Cerebellar nuclear complex (tissue), 1 donor: ENCODE results near the gene CPSF3.
"Not testable (repeated sequence)": the region's sequence is repeated elsewhere in the genome, so short reads cannot be mapped to it uniquely, and the experiment has no call there.

Source experiments
- DNase-seq, 2 experiments: peaks; one replicate each; lab custom pipeline; 2025; lab: John Stamatoyannopoulos, UW

Gene CPSF3

DNA sequence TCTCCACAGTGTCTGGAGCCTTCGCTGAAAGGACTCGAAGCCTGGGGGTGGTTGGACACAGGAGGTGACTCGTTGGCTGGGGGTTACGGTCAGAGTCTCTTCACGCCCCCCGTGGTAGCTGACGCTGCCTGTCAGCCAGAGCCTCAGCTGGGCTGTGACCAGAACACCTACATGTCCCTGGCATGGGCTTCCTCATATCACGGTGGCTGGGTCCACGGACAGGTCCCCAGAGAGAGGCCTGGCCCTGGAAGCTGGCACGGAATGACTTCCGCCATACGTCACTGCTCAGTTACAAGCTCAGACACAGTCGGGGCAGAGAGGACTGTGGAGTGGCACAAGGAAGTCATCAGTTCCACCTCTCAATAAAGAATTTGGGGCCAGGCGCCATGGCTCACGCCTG lies 28.6 kb upstream of the CPSF3 start:
- no peak for DNase-seq

DNA sequence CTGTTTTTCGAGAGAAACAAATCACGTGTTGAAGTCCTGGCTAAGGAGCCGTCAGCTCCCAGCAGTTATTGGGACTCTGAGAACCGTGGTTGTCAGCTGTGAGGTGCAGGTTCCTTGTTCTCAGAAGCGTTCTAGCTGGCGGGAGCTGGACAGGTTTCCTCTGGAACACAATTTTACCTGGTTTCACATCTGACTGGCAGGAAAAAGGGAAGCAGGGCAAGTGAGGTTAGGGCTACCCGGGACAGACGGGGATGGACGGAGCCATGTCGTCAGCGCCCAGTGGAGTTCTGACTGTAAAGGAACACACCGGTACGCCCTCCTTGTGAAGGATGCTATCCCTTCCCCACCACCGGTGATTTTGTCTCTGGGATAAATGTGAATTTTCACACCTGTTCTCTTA lies 26.3 kb upstream of the CPSF3 start:
- no peak for DNase-seq

DNA sequence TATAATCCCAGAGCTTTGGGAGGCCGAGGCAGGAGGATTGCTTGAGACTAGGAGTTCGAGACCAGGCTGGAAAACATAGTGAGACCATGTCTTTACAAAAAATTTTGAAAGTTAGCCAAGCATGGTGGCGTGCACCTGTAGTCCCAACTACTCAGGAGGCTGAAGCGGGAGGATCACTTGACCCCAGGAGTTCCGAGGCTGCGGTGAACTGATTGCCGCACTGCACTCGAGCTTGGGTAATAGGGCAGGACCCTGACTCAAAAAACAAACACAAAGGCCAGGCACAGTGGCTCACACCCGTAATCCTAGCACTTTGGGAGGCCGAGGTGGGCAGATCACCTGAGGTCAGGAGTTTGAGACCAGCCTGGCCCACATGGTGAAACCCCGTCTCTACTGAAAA lies 25.2 kb upstream of the CPSF3 start:
- DNase-seq = not testable (repeated sequence)

DNA sequence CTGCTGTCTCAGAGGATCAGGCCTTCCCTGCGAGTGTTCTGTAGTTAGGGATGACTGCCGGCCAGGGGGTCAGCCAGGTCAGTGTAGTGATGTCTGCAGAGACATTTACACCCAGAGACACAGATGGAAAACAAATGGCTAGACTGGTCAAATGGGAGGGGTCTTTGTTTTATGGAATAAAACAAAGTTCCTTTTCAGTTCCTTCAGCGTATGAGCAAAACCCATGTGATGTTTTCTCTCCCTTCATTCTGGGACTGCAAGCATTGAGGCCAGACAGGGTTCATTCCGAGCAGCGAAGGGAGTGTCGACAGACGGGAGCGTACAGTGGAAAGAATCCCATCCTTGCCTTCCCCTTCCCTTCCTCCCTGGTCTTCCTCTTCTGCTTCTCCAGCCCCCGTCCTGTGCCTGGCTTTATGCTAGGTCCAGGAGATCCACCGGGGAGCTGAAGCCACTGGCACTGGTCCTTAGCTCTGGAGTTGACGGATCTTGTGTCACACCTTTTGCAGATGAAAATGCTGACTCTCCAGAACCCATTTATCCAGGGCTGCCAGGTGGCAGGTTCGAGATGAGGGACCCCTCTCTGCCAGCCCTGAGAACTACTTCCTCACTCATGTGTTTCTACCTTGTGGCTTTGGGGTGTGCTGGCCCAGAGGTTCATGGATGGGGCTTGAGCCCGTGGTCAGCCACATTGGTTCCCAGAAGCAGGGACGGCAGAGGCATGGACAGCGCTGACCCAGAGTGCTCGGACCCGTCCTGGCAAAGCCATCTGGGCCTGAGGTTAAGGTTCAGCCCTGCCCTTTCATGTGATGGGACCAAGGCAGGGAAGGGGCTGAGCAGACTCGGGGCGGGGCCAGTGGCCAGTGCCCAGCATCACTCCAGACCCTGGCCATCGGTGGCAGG lies 24.3 kb upstream of the CPSF3 start:
- DNase-seq = no peak

DNA sequence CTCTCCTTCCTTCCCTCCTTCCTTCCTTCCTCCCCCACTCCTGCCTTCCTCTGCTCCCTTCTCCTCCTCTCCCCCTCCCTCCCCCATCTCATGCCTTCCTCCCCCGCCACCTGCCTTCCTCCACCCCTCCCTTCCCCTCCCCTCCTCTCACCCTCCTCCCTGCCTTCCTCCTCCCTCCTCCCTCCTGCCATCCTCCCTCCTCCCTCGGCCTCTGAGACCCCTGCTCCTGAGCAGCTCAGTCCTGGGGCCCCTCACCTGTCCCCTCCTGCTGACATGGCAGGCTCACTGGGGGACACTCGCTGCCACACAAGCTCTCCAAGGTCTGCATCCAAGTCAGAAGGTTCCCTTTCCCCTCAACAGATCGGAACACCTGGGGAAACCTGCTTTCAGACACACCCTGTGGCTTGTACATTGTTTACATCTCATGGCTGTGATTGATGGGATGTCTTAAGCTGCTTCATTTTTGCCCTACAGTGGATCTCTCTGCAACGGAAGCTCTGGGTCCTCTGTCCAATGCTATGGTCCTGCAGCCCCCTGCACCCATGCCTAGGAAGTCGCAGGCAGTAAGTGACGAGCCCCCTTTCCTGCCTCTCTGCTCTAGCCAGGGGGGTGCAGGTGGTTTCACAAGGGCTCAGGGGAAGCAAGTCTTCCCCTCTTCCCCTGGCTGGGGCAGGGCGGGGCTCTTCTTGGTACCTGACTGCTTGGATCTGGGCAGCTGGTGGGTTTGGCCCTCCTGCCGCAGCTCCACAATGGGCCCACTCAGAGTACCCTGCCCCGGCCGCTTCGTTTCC lies 23.0 kb upstream of the CPSF3 start:
- DNase-seq = no peak

DNA sequence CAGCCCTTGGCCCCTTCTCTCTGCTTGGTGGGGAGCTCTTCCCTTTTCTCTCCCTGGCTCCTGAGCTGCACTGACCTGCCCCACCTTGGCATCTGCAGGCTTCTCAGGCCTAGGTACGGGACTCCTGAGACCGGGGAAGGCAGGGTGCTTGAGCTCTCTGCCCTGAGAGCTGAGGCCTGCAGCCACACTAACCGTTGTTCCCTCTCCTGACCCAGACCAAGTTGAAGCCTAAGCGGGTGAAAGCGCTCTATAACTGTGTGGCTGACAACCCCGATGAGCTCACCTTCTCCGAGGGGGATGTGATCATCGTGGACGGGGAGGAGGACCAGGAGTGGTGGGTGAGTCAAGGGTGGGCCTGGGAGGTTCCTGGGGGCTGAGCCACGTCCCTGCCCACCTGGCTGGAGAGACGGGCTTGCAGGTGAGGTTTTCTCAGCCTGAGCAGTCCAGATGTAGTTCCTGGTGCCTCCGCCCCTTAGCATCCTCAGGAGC lies 22.4 kb upstream of the CPSF3 start:
- no peak for DNase-seq

DNA sequence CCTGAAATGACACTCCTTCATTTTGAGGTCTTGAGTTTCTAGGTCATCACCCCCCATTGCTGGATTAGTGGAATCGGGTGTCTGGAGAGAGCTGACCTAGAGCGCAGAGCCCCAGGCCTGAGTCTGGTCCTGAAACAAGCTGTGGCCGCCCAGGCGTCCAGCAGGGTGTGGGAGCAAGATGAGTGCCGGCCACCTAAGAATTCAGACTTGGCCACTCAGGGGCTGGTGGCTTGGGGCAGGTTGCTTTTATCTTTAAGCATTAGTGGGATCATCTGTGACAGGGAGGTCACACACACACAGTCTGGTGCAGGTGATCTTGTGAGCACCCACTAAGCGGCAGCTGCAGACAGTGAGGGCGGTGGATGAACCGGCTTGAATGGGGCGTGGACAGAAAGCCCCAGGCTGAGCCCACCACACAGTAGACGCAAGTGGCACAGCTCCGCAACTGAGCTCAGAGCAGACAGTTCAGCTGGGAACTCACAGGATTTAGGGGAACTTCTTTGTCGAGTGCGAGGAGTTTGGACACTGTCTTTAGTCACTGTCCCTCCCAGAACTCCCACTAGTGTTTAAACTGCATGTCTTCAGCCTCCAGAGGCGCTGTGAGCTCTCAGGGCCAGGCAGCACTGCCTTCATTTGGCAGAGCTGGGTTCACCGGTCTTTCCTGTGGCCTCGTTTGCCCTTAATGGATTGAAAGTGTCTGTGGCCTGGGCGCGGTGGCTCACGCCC lies 21.6 kb upstream of the CPSF3 start:
- no peak for DNase-seq

DNA sequence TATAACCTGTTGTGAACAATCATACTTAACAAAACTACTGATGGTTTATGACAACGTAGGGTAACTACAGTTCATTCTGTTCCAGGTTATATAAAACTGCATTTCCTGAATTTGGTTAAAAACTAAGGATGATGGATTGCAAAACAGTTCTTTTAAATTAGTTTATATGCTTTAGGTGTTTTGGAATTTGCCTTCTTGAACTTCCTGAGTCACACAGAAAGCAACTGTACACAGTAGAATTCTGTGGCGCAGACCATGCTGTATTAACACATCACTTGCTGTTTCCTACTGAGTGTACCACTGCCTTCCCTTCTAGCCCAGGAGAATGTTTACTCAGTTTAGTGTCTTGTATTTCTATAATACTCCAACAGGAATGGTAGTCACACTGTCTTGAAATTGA lies 19.5 kb upstream of the CPSF3 start:
- DNase-seq = no peak

DNA sequence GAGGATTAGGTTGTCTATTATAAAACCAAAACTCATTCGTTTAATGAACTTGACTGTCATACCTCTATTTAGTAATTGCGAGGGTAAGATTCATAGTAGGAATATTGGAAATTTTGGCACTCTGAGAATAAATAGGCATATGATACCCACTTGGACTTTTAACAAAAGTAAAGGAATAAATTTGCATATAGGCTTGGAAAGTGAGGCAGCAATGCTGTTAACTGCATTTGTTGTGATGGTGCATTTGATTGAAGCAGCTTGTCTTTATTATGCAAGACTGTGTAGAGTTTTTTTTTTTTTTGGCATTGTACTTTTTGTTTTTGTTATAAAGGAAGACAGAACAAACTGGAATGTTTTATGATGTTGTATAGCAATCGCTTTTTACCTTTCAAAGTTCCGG lies 19.0 kb upstream of the CPSF3 start:
- no peak for DNase-seq

DNA sequence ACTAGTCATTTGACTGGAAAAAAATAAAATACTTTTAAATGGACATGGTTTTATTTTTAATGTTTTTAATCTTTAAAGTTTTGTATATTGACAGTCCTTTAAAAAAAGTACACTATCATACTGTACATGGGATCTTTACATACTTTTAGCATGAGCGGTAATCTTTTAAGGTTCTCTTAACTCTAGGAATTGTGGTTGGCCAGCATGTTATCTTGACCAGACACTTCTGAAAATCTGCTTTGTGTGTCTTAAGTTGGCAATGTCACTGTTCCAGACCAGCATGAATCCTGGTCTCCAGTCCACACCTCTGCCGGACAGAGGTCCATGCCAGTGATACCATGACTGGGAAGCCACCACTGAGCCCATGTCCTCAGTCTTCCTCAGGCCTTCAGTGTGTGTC lies 17.8 kb upstream of the CPSF3 start:
- no peak for DNase-seq

DNA sequence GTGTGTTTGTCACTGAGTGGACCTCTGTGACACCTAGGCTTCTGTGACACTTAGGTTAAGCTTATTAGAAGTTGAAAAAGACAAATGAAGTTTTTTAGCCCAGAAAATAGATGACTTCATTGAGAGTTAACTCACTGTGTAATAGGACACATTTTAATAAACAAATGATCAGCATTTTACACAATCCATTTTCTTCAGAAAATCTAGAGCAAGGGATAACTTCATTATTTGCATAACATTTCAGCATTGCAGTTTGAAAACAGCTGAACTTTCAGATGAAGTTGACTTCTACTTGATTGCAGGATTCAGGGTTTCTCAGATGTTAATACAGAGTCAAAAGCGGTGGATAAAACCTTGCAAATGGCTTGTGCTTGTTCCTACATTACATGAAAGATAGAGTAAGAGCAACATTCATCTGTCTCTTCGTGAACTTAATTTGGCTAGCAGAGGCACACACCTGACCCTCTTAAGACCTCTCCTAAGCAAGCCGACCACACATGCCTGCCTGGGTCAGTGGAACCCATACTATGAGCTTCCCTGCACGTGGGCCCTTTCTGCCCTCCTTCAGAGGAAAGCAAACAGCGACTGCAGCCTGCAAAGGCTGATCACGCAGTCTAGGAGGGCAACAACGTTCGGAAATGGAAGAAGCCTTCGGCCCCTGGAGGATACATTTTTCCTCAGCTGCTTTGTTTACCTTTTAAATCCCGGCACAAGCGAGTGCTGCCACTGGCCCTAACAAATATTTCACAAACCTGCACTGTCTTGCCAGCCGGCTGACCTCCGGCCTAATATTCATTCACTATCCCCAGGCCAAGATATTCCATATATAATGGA lies 16.7 kb upstream of the CPSF3 start:
- no peak for DNase-seq

DNA sequence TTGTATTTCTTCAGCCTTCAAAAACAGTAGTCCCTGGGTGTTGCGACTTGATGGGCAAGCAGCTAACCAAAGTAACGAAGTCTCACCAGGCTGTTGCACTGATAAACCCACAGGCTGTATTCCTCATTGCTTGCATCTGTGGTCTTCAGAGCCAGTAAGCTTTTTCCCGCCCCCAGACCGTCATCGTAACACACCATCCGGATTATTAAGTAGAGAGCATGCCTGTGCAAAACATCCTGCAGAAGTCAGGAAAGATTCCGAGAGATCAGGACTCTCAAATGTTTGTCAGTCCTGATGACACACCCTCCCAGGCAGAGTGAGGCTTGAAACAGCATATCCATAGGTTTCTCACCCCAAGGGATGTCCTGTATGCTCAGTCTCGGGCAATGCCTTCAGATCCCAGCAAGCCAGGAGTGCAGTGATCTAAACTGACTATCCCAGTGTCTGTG lies 16.1 kb upstream of the CPSF3 start:
- no peak for DNase-seq

DNA sequence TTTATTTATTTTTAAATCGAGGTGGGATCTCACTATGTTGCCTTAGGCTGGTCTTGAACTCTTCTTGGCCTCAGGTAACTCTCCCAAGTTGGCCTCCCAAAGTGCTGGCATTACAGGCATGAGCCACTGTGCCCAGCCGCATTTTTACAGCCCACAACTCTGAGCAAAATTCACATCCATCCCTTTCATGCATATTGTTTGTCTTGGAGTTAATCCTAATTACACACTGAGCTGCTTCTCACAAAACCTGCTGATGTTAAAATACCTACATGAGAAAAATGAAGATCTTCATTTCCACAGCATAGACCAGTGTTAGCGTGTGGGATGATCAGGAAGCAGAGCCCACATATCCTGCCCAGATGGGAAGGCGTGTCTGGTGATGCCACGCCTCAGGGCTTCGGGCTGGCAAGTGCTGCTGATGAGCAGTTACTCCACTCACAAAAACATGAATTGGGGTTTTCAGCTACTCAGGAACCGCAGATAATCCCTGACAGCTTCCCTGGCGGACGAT lies 14.8 kb upstream of the CPSF3 start:
- DNase-seq = peak; percentile 4 to 45

DNA sequence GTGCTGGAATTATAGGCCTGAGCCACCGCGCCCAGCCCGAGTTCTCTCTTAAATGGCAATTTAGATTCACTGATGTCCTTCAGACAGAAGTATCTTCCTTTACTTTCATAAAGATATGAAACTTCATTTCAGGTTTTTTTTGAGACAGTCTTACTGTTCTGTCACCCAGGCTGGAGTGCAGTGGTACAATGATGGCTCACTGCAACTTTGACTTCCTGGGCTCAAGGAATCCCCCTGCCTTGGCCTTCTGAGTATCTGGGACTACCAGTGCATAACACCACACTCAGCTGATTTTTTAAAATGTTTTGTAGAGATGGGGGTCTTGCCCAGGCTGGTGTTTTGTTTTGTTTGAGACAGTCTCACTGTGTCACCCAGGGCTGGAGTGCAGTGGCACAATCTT lies 13.3 kb upstream of the CPSF3 start:
- no peak for DNase-seq

DNA sequence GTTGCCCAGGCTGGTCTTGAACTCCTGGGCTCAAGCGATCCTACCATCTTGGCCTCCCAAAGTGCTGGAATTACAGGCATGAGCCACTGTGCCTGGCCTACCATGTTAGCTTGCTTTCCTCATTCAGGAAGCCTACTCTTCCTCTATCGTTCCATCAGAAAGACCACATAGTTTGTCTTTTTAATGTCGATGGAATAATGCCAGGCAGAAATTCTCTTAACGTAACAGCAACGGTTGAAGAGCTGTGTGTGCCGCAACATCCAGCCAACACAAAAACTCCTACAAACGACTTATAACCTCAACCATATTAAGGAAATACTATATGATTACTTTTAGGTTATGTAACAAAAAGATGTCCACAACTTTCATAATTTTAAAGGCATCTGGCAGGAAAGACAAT lies 10.7 kb upstream of the CPSF3 start:
- no peak for DNase-seq

DNA sequence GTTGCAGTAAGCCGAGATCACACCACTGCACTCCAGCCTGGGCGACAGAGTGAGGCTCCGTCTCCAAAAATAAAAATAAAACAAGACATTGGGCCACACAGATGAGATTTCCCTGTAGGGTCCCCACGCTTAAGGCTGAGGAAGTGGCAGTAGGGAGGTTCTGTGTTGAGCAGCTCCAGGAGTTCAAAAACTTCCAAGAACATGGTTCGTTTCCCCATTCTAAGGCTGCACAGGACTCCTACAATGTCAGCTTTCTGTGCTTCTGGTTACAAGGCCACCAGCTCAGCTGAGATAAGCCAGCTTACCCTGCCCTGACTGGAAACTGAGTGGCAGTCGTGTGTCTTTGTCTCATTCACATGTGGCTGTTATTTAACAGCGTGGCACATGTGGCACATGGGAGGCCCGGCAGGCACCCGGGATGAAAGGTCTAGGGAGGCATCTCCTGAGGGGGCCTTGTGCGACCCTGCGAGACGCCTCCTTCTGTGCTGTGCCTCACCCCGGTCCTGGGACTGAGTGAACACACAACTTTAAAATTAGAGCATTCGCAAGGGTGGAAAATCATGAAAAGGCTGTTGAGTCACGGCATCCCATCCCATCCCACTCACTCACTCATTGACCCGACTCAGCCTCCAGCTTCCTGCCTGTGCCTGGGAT lies 7.8 kb upstream of the CPSF3 start:
- no peak for DNase-seq

DNA sequence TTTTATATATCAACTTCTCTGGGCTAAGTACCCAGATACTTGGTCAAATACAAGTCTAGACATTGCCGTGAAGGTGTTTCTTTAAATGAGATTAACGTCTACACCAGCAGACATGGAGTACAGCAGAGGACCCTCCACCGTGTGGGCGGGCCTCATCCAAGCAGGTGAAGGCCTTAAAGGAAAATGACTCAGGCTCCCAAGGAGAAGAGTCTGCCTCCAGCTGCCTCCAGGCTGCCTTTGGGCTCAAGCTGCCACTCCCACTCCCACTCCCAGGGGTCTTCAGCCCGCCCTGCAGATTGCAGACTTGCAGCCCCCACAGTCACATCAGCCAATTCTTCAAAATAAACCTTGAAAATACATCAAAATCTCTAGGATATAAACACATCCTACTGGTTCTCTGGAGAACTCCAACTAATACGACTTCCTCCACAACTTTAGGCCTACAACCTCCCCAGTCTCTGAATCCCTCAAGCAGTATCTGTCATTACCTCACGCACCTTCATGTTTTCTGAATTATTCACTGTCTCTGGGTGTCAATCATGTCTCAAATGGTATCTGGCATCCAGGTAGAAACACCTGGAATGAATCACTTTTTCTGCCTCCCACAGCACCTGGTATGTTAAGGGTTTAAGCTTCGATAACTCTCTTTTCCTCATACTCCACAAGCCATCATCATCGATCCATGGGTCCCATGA lies 7.0 kb upstream of the CPSF3 start:
- no peak for DNase-seq

DNA sequence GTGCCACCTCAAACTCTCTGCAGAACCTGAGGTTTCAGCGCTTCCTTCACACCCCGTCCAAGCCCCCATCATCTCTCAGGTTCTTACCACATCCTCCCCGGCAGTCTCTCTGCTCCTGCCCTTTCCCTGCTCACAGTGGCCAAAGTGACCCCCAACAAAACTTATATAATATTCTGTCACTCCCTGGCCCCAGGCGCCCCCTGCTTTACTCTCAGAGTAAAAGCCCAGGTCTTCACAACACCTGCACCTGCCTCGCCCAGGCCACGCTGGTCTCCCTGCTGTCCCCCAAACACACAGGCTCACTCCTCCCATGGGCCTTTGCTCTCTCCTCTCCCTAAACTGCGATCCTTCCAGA lies 6.5 kb upstream of the CPSF3 start:
- DNase-seq = no peak

DNA sequence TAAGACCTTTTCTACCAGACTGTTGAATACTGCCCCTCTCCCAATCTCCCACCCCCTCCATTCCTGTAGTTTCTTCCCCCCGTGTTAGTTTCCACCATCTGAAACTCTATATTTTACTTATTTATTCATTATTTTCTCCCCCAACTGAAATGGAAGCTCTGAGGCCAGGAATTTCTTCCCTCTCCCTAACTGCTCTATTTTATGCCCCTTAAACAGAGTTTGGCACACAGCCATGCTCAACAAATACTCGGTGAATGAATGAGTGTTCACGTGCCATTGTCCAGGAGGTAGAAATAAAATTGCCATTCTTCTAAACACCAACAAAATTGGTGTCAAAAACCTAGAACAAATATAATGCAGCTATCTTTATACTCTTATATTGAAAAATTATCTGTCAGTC lies 5.7 kb upstream of the CPSF3 start:
- no peak for DNase-seq

DNA sequence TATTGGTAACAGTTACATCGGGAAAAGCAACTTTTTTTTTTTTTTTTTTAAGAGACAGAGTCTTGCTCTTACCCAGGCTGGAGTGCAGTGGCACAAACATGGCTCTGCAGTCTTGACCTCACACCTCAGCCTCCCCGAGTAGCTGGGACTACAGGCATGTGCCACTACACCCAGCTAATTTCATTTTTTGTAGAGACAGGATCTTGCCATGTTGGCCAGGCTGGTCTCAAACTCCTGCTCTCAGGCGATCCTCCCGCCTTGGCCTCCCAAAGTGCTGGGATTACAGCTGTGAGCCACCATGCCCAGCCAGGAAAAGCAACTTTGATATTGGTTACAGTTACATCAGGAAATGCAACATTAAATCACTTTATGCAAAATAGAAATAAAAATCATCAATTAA lies 4.7 kb upstream of the CPSF3 start:
- DNase-seq = no peak
